ENCODE measurements around the gene PITPNM1. TPM values are rescaled to one million over a fixed set of nuclear protein-coding genes. Genes with fewer than 3 reads are reported as not detected.
"Not testable (repeated sequence)": the region's sequence is repeated elsewhere in the genome, so short reads cannot be mapped to it uniquely, and the experiment has no call there.

The PITPNM1 gene
- total RNA-seq, 4 donors from 2014 or later: 22.8 to 52.6 (median 47.2) TPM

GRCh38 chr11:67489203-67489884, 15.8 kb downstream of the PITPNM1 start:
- Histone ChIP-seq H3K27me3 (no peaks in the 10 kb centered on the region), H3K27ac (no peak overlapping the region), H3K36me3 (peaks cover 45 to 56% of the 10 kb centered on the region in 2 donors), H3K4me1 (peaks cover 3 to 9% of the 10 kb centered on the region in 2 donors), H3K4me3 (replicated peaks in 1 of 3) (no peak overlapping the region), H3K9me3 (no peaks in the 10 kb centered on the region)
- TF ChIP-seq POLR2A (IDR thresholded peaks at IDR 0.05): no peak
- no peak for TF ChIP-seq CTCF (IDR thresholded peaks at IDR 0.05)
- 85 to 88% methylated on average over 18 to 22 of the region's 25 CpGs for WGBS, 2 donors
- intact Hi-C loops (cut with DNase I): no loop called here
- DNase-seq: no peak

GRCh38 chr11:67486481-67487195, 18.5 kb downstream of the PITPNM1 start:
- TF ChIP-seq POLR2A (IDR thresholded peaks at IDR 0.05) (no peak), CTCF (IDR thresholded peaks at IDR 0.05) (no peak)
- Histone ChIP-seq H3K27me3 (no peaks in the 10 kb centered on the region), H3K4me1 (peaks cover 16 to 21% of the 10 kb centered on the region in 2 donors), H3K36me3 (peaks cover 18 to 31% of the 10 kb centered on the region in 2 donors), H3K9me3 (no peaks in the 10 kb centered on the region), H3K4me3 (replicated peaks in 1 of 3) (no peak overlapping the region), H3K27ac (no peak overlapping the region)
- no peak for DNase-seq
- intact Hi-C loops (cut with DNase I): no loop called here
- 83 to 92% methylated on average over 14 to 20 of the region's 20 CpGs for WGBS, 2 donors

GRCh38 chr11:67485873-67486361, 19.2 kb downstream of the PITPNM1 start:
- H3K27ac ChIP-seq; H3K27me3 ChIP-seq; DNase-seq; intact Hi-C loops (cut with DNase I); H3K4me3 ChIP-seq (replicated peaks in 1 of 3); H3K9me3 ChIP-seq: not testable (repeated sequence)
- WGBS, 2 donors: 87 to 93% methylated on average over 7 of the region's 7 CpGs
- Histone ChIP-seq H3K36me3 (peaks cover 11 to 29% of the 10 kb centered on the region in 2 donors), H3K4me1 (peaks cover 16 to 21% of the 10 kb centered on the region in 2 donors)

- Histone ChIP-seq H3K4me3 (replicated peaks in 1 of 3) (no peak overlapping the region), H3K27ac (no peak overlapping the region), H3K27me3 (no peaks in the 10 kb centered on the region), H3K36me3 (peaks cover under 1 to 20% of the 10 kb centered on the region in 2 donors), H3K9me3 (no peaks in the 10 kb centered on the region), H3K4me1 (peaks cover 16 to 21% of the 10 kb centered on the region in 2 donors)
- intact Hi-C loops (cut with DNase I): no loop called here
- TF ChIP-seq POLR2A (IDR thresholded peaks at IDR 0.05) (no peak), CTCF (IDR thresholded peaks at IDR 0.05) (no peak)
- no peak for DNase-seq
- WGBS, 2 donors: 78 to 91% methylated on average over 9 to 11 of the region's 11 CpGs
Measured at GRCh38 chr11:67484847-67485311, 20.3 kb downstream of the PITPNM1 start.

- Histone ChIP-seq H3K36me3 (peaks cover 0 to 14% of the 10 kb centered on the region in 2 donors), H3K4me1 (peaks cover 16 to 21% of the 10 kb centered on the region in 2 donors), H3K4me3 (replicated peaks in 1 of 3) (peak overlapping the region in 1 of 3 donors; percentile 42), H3K9me3 (no peaks in the 10 kb centered on the region), H3K27me3 (no peaks in the 10 kb centered on the region), H3K27ac (peak overlapping the region in 2 of 3 donors; percentile 88 to 90)
- 60 to 68% methylated on average over 16 of the region's 16 CpGs for WGBS, 2 donors
- peak; percentile 90 to 92 for DNase-seq
- TF ChIP-seq CTCF (IDR thresholded peaks at IDR 0.05): no peak
- TF ChIP-seq POLR2A (IDR thresholded peaks at IDR 0.05): no peak
- intact Hi-C loops (cut with DNase I): no loop called here
Measured at GRCh38 chr11:67483831-67484665, 21.1 kb downstream of the PITPNM1 start.

Measured in thyroid gland (tissue), 4 donors.